ENCODE measurements around the gene NABP2. TPM values are rescaled to one million over a fixed set of nuclear protein-coding genes. Genes with fewer than 3 reads are reported as not detected.
A peak's percentile ranks its signal among the peaks of the same experiment; 100 is the strongest.

The NABP2 gene
- polyA plus RNA-seq, 2 of the 4 experiments (the other 2 are of a cell fraction), result 64.1 to 86.7 TPM

- TF ChIP-seq, protein P1, sequence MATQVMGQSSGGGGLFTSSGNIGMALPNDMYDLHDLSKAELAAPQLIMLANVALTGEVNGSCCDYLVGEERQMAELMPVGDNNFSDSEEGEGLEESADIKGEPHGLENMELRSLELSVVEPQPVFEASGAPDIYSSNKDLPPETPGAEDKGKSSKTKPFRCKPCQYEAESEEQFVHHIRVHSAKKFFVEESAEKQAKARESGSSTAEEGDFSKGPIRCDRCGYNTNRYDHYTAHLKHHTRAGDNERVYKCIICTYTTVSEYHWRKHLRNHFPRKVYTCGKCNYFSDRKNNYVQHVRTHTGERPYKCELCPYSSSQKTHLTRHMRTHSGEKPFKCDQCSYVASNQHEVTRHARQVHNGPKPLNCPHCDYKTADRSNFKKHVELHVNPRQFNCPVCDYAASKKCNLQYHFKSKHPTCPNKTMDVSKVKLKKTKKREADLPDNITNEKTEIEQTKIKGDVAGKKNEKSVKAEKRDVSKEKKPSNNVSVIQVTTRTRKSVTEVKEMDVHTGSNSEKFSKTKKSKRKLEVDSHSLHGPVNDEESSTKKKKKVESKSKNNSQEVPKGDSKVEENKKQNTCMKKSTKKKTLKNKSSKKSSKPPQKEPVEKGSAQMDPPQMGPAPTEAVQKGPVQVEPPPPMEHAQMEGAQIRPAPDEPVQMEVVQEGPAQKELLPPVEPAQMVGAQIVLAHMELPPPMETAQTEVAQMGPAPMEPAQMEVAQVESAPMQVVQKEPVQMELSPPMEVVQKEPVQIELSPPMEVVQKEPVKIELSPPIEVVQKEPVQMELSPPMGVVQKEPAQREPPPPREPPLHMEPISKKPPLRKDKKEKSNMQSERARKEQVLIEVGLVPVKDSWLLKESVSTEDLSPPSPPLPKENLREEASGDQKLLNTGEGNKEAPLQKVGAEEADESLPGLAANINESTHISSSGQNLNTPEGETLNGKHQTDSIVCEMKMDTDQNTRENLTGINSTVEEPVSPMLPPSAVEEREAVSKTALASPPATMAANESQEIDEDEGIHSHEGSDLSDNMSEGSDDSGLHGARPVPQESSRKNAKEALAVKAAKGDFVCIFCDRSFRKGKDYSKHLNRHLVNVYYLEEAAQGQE (IDR thresholded peaks at IDR 0.05), result no peak
- TF ChIP-seq HOXB13 (CRISPR knock-in tag; IDR thresholded peaks at IDR 0.05; ENCODE audit: low read depth), result no peak
- TF ChIP-seq BCL3 (IDR thresholded peaks at IDR 0.05), result no peak
- TF ChIP-seq RCOR1 (IDR thresholded peaks at IDR 0.05; ENCODE audit: low read depth, low read length), result no peak
- TF ChIP-seq RNF2 (IDR thresholded peaks at IDR 0.05; ENCODE audit: borderline replicate concordance, low read depth), result no peak
- no peak for TF ChIP-seq FOXS1 (CRISPR knock-in tag; IDR thresholded peaks at IDR 0.05)
- no peak for TF ChIP-seq TFCP2L1 (CRISPR knock-in tag; IDR thresholded peaks at IDR 0.05)
- no peak for TF ChIP-seq EHMT2 (IDR thresholded peaks at IDR 0.05; ENCODE audit: low read depth)
- no peak for TF ChIP-seq CBX8 (IDR thresholded peaks at IDR 0.05)
- no peak for TF ChIP-seq ELK1 (IDR thresholded peaks at IDR 0.05; ENCODE audit: low read depth, low read length)
- peak; percentile 63 for TF ChIP-seq POLR2A (IDR thresholded peaks at IDR 0.05; ENCODE audit: low read length)
- TF ChIP-seq HDAC2 (IDR thresholded peaks at IDR 0.05), result no peak
- peak; percentile 29; the same call in 1 of the 2 replicates for TF ChIP-seq PBX3 (IDR thresholded peaks at IDR 0.05)
- TF ChIP-seq CHD4 (IDR thresholded peaks at IDR 0.05; ENCODE audit: borderline replicate concordance), result no peak
- TF ChIP-seq ZSCAN20 (CRISPR knock-in tag; IDR thresholded peaks at IDR 0.05), result no peak
- no peak; the same call in 1 of the 2 replicates for TF ChIP-seq PHF8 (IDR thresholded peaks at IDR 0.05; ENCODE audit: borderline replicate concordance, low read depth)
- no peak for TF ChIP-seq MAZ (IDR thresholded peaks at IDR 0.05; ENCODE audit: borderline replicate concordance, low read depth, low read length)
- TF ChIP-seq, protein P2, sequence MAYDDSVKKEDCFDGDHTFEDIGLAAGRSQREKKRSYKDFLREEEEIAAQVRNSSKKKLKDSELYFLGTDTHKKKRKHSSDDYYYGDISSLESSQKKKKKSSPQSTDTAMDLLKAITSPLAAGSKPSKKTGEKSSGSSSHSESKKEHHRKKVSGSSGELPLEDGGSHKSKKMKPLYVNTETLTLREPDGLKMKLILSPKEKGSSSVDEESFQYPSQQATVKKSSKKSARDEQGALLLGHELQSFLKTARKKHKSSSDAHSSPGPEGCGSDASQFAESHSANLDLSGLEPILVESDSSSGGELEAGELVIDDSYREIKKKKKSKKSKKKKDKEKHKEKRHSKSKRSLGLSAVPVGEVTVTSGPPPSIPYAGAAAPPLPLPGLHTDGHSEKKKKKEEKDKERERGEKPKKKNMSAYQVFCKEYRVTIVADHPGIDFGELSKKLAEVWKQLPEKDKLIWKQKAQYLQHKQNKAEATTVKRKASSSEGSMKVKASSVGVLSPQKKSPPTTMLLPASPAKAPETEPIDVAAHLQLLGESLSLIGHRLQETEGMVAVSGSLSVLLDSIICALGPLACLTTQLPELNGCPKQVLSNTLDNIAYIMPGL (CRISPR knock-in tag; IDR thresholded peaks at IDR 0.05; ENCODE audit: borderline replicate concordance), result no peak
- peak; percentile 64; the same call in 1 of the 2 replicates for TF ChIP-seq MYC (IDR thresholded peaks at IDR 0.05; ENCODE audit: borderline replicate concordance, low read length)
- TF ChIP-seq ATOH8 (CRISPR knock-in tag; IDR thresholded peaks at IDR 0.05; ENCODE audit: low read depth), result no peak
- no peak for TF ChIP-seq POLR2AphosphoS2 (conservative IDR thresholded peaks at IDR 0.05; ENCODE audit: low read length)
- TF ChIP-seq NR3C1 (IDR thresholded peaks at IDR 0.05), result no peak
- peak; percentile 39 to 41; a peak in 3 of 5 replicates for TF ChIP-seq RAD21 (conservative IDR thresholded peaks at IDR 0.05 in 1 of 2, IDR thresholded peaks at IDR 0.05 in 1 of 2)
- TF ChIP-seq FOSB (CRISPR knock-in tag; IDR thresholded peaks at IDR 0.05), result no peak
- peak; percentile 73 for TF ChIP-seq SMC3 (IDR thresholded peaks at IDR 0.05)
- TF ChIP-seq JUNB (IDR thresholded peaks at IDR 0.05), result no peak
- no peak for TF ChIP-seq FOSL2 (IDR thresholded peaks at IDR 0.05)
- TF ChIP-seq FOSL2 (CRISPR knock-in tag; IDR thresholded peaks at IDR 0.05), result no peak
- no peak for TF ChIP-seq HEYL (CRISPR knock-in tag; IDR thresholded peaks at IDR 0.05)
- TF ChIP-seq RARB (CRISPR knock-in tag; IDR thresholded peaks at IDR 0.05), result no peak
- TF ChIP-seq BHLHE40 (IDR thresholded peaks at IDR 0.05; ENCODE audit: low read depth, low read length), result no peak
Observed at GRCh38 chr12:56189099-56189917, 34.8 kb upstream of the NABP2 start, which contains the start of gene SMARCC2 (continued).
